ENCODE data around the gene TUBB6.
A peak's percentile ranks its signal among the peaks of the same experiment; 100 is the strongest.

- TF ChIP-seq CTCF (IDR thresholded peaks at IDR 0.05; ENCODE audit: insufficient read depth, low read length) (peak; percentile 33), POLR2AphosphoS5 (IDR thresholded peaks at IDR 0.05; ENCODE audit: low read depth) (no peak), REST (IDR thresholded peaks at IDR 0.05; ENCODE audit: insufficient replicate concordance, low read depth) (no peak)
Measured at GRCh38 chr18:12271376-12272235, 36.4 kb upstream of the TUBB6 start.

All from HL-60 (cell line).